Measurements from ENCODE around the gene PRRC2A.

PRRC2A gene

DNA sequence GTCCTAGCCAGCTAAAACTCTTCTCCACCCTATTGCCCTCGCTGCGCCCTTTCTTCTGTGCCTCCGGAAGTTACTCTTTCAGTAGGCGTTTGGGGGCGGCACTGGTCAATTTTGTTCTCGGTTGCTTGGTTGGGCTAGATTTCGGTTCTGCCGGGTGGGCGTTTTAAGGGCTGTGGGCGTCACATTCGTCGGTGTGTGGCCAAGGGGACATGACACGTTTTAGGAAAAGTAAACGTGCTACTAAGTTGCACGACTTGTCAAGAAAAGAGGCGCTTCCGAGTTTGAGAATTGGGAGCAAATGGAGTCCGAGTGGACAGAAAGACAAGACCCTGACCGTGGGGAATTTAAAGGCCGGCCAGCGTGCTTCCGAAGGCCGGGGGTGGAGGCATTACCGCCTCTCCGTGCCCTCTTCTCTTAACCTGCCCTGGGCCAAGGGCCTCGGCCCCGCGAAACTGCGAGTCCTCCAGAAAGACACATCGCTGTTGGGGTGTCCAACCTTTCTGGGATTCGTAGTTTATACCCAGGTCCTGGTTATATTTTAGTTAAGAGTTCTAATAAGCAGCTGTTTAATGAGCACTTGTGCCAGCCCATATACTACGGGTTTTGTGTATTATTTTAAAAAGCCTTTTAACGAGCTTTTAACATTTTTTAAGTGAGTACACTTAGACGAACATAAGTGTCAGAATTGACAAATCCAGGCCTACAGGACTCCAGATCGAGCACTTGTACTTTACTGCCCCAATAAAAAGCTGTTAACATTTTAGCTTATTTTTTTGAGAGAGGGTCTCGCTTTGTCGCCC lies 32.6 kb downstream of the PRRC2A start:
- peak; percentile 82 for DNase-seq (ENCODE audit: low spot score)

GRCh38 chr6:31654574-31655348 lies 34.2 kb downstream of the PRRC2A start:
- no peak for DNase-seq (ENCODE audit: low spot score)

DNA sequence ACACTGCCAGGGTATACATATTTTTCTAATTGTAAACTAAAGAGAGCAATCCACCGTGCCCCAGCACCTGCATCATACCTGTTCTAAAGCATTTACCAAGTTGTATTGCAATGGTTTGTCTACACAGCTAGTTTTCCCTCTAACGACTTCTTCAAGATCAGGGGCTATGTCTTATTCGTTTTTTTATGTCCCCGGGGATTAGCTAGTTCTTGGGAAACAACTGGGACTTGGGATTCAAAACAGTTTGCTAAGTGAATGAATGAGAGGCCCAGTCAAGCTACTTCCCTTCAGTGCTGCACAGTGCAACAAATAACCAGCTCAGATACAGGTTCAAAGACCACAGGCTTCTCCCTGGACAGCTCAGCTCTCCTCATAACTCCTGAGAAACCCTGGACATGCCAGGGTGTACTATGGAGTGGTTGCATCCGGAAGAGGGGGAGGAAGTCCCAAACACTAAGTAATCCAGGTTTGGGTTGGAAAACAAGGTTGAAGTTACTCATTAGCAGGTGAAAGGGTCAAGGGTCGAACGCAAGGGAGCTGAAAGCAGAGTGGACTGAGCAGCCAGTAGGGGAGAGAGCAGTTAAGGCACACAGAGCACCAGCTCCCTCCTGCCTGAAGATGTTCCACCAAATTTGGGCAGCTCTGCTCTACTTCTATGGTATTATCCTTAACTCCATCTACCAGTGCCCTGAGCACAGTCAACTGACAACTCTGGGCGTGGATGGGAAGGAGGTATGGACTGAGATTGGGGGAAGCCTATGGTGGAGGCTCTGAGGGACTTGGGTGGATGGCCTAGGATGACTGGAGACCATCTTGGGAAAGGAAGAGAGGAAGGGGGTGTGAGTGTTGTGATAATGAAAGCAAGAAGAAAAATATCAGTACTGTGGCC lies 35.1 kb downstream of the PRRC2A start, which contains the start of gene APOM:
TSS of gene APOM (plus strand) at position 546 of the 889 bp plus-strand sequence. CDS start at position 619, 73 bp downstream.
- no peak for DNase-seq (ENCODE audit: low spot score)

- DNase-seq (ENCODE audit: low spot score), result no peak
Measured at GRCh38 chr6:31657406-31658157, 37.1 kb downstream of the PRRC2A start.

DNA sequence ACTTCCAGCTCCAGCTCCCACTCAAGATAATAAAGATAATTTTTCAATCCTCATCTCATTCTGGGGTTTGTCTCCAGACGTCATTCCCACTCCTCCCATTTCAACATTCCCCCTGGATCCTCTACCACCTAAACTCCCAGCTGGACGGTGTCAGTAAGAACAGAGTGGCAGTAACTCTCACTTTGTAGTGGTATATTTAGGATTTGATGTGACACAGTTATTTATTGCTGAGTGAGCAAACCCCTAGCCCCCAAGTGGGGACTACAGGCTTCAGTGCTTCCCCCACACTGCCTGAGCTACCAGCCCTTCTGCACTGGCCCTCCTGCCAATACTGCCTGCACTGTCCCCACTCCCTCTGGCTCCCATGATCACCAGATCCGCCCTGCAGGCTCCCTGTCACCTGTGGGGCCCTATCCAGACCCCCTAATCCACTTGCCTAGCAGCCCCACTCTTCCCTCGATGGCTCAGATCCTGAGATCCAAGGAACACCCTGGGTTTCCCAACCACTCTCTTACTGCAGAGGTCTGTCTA lies 37.7 kb downstream of the PRRC2A start:
- DNase-seq (ENCODE audit: low spot score), result no peak

GRCh38 chr6:31658983-31659648 lies 38.6 kb downstream of the PRRC2A start:
- DNase-seq (ENCODE audit: low spot score), result no peak

- DNase-seq (ENCODE audit: low spot score), result peak; percentile 28
Measured at GRCh38 chr6:31659649-31660380, 39.3 kb downstream of the PRRC2A start.

DNA sequence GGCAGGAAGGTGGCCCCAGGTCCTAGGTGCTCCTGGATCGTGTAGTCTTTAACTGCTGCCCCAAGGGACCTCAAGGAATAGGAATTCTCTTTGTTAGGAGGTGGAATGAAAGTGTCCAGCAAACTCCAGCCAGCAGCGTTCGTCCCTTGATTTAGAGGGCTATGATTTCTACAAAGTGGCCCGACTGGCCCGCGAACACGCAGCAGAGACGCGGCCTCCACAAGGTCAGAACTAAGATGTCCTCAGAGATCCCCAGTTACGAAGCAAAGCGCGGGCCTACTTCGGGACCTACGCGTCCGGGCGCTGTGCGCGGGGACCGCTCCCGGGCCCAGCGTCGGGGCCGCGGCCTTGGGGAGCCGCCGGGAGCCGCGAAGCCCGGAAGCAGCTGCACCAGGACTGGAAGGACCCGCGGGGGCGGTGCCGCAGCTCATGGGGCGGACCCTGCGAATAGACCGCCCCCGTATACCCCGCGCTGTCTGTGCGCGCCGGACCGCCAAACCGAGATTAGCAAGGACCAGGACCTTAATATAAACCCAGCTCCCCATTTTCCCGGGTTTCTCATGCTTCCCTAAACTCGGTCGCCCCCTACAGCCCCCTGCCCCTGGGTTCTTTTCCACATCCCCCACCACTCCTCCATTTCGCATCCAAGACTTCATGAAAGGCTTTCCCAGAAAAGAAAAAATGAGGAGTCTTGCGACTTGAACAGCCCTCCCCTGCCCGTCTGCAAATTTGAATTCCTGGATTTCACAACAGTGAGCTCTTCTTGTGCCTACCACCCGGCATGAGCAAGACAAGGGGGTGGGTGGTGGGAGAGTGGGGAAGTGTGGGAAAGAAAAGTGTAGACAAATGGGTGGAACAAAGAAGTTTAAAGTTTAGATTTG lies 40.1 kb downstream of the PRRC2A start, which contains the start of gene C6orf47:
TSS of gene C6orf47 (minus strand) at position 398 of the 881 bp plus-strand sequence. CDS start 831 bp downstream, outside the sequence.
- peak; percentile 74 for DNase-seq (ENCODE audit: low spot score)

- no peak for DNase-seq (ENCODE audit: low spot score)
Measured at GRCh38 chr6:31661262-31662123, 41.0 kb downstream of the PRRC2A start.

GRCh38 chr6:31662124-31662723 lies 41.7 kb downstream of the PRRC2A start:
- no peak for DNase-seq (ENCODE audit: low spot score)

DNA sequence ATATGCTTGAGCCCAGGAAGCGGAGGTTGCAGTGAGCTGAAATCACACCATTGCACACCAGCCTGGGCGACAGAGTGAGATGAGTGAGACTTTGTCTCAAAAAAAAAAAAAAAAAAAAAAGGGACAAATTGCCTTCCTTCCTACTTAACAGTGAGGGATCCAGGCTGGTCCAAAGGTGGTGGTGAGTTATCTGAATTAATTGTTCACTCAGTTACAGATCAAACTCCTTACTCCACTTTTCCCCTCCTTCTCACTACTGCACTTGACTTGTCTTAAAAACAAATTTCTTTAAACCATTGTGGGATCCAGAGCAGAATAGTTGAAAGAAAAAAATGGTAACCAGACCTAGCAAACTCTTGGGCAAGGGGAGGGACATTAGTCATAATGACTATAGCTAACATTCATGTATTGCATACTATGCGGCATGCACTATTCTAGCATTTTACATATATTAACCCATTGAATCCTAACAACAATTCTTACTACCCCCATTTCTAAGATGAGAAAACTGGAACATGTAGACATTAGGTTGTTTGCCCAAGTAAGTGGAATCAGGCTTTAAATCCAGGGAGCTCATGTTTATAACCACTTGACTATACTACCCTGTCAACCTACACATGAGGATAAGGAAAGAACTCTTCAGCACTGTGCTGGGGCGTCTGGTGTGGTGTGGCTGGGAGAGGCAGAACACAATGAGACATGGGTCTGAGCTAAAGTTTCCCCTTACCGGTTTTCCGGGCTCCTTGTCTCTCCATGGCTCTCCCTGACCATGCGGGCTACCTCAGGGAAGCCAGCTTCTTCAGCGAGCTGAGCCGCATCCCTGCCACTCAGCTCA lies 42.8 kb downstream of the PRRC2A start:
- DNase-seq (ENCODE audit: low spot score), result no peak

GRCh38 chr6:31663961-31664789 lies 43.7 kb downstream of the PRRC2A start:
- DNase-seq (ENCODE audit: low spot score), result no peak

- DNase-seq (ENCODE audit: low spot score), result peak; percentile 90
Measured at GRCh38 chr6:31664790-31665500, 44.4 kb downstream of the PRRC2A start, which contains the start of gene GPANK1. GPANK1 (minus strand) TSS chr6:31664997; CDS start chr6:31664478, 519 bp downstream.

- DNase-seq (ENCODE audit: low spot score), result peak; percentile 98
Measured at GRCh38 chr6:31665501-31666336, 45.2 kb downstream of the PRRC2A start, which contains the start of gene CSNK2B. CSNK2B (plus strand) TSS chr6:31666080; CDS start chr6:31666832, 752 bp downstream.

All from CD4-positive, alpha-beta T cell treated with Interleukin-6 at 100 ng/mL for 8 hours (primary cell).